Measurements from ENCODE around the gene FOXC1.

FOXC1 gene

GRCh38 chr6:1657771-1658165 is 48.1 kb downstream of the FOXC1 start:
- no peak for TF ChIP-seq CTCF (conservative IDR thresholded peaks at IDR 0.05)
- H3K27ac ChIP-seq = no peak overlapping the region

- no peak for TF ChIP-seq CTCF (conservative IDR thresholded peaks at IDR 0.05)
- no peak overlapping the region for H3K27ac ChIP-seq
Measured at GRCh38 chr6:1658212-1659005, 48.7 kb downstream of the FOXC1 start.

- H3K27ac ChIP-seq = no peak overlapping the region
Measured at GRCh38 chr6:1659816-1660215, 50.1 kb downstream of the FOXC1 start.

GRCh38 chr6:1662534-1662933 is 52.8 kb downstream of the FOXC1 start:
- no peak overlapping the region for H3K27ac ChIP-seq
- TF ChIP-seq CTCF (conservative IDR thresholded peaks at IDR 0.05) = no peak

More at GRCh38 chr6:1659816-1660215, 50.1 kb downstream of the FOXC1 start:
- TF ChIP-seq CTCF (conservative IDR thresholded peaks at IDR 0.05) = no peak
